Stimulated activated CD8-positive, alpha-beta memory T cell treated with anti-CD3 and anti-CD28 coated beads, Interleukin-4, amount 100 ng/mL, for 1 hour (primary cell): ENCODE measurements around the gene KRTAP3-3.
"Not testable (repeated sequence)": the region's sequence is repeated elsewhere in the genome, so short reads cannot be mapped to it uniquely, and the experiment has no call there.

ENCODE experiments used
- DNase-seq, 2 donors: peaks; one replicate each; pipeline ENCODE4 v3.0.0-alpha.2; 2020; ENCODE audit warnings: low read depth in 2 of 2, low spot score in 1 of 2

KRTAP3-3 gene

GRCh38 chr17:40993839-40994238, at the start of gene KRTAP3-3:
Gene KRTAP3-3, minus strand, starts transcription at chr17:40994164. Its CDS starts 67 bp downstream, at chr17:40994097.
- DNase-seq, result no peak

- no peak for DNase-seq
Observed at GRCh38 chr17:41042953-41043352, 49.0 kb upstream of the KRTAP3-3 start.

GRCh38 chr17:41040783-41041571, 47.0 kb upstream of the KRTAP3-3 start, which contains the start of gene KRTAP1-1:
Gene KRTAP1-1, minus strand, starts transcription at chr17:41041450. Its CDS starts 53 bp downstream, at chr17:41041397.
- not testable (repeated sequence) for DNase-seq

- no peak for DNase-seq
Observed at GRCh38 chr17:41037853-41038350, 43.9 kb upstream of the KRTAP3-3 start.

- DNase-seq, result not testable (repeated sequence)
Observed at GRCh38 chr17:41034346-41034935, 40.5 kb upstream of the KRTAP3-3 start, which contains the start of gene KRTAP1-3. Gene KRTAP1-3, minus strand, starts transcription at chr17:41034874. Its CDS starts 53 bp downstream, at chr17:41034821.

GRCh38 chr17:41029633-41030245, 35.8 kb upstream of the KRTAP3-3 start, which contains the start of gene KRTAP1-4:
Gene KRTAP1-4, minus strand, starts transcription at chr17:41030195. Its CDS starts 117 bp downstream, at chr17:41030078.
- DNase-seq, result no peak

GRCh38 chr17:41026715-41027471, 32.9 kb upstream of the KRTAP3-3 start, which contains the start of gene KRTAP1-5:
Gene KRTAP1-5, minus strand, starts transcription at chr17:41027208. Its CDS starts 53 bp downstream, at chr17:41027155.
- DNase-seq, result no peak

- no peak for DNase-seq
Observed at GRCh38 chr17:41024697-41025096, 30.7 kb upstream of the KRTAP3-3 start.

- DNase-seq, result no peak
Observed at GRCh38 chr17:41020336-41020735, 26.4 kb upstream of the KRTAP3-3 start.

- DNase-seq, result no peak
Observed at GRCh38 chr17:41019415-41019814, 25.5 kb upstream of the KRTAP3-3 start.

GRCh38 chr17:41018541-41018940, 24.6 kb upstream of the KRTAP3-3 start:
- DNase-seq, result no peak

- no peak for DNase-seq
Observed at GRCh38 chr17:41016578-41017215, 22.7 kb upstream of the KRTAP3-3 start.

GRCh38 chr17:41015454-41015853, 21.5 kb upstream of the KRTAP3-3 start:
- no peak for DNase-seq

- no peak for DNase-seq
Observed at GRCh38 chr17:41013606-41014005, 19.6 kb upstream of the KRTAP3-3 start.

- DNase-seq, result no peak
Observed at GRCh38 chr17:41013181-41013580, 19.2 kb upstream of the KRTAP3-3 start.

GRCh38 chr17:41012326-41013120, 18.6 kb upstream of the KRTAP3-3 start:
- no peak for DNase-seq

- DNase-seq, result no peak
Observed at GRCh38 chr17:41010441-41010840, 16.5 kb upstream of the KRTAP3-3 start.

- DNase-seq, result no peak
Observed at GRCh38 chr17:41009936-41010335, 16.0 kb upstream of the KRTAP3-3 start.

- no peak for DNase-seq
Observed at GRCh38 chr17:41009301-41009760, 15.4 kb upstream of the KRTAP3-3 start.
